D721Med (cell line): ENCODE measurements around the gene ARHGAP45.

Source experiments
- DNase-seq: peaks from one replicate; pipeline ENCODE4 v3.0.0; 2011; ENCODE audit warnings: low spot score; ENCODE audit not compliant: insufficient read length
- FAIRE-seq: peaks from 2 replicates; lab custom pipeline; 2011; peaks lifted over from hg19 to GRCh38; lab: Jason Lieb, UNC
- TF ChIP-seq, protein P1 (sequence below): IDR thresholded peaks from 2 replicates; pipeline ENCODE4 v1.5.1; 2012; ENCODE audit warnings: mild to moderate bottlenecking, control low read depth; ENCODE audit not compliant: insufficient read depth; ENCODE audit errors: missing control alignments

The ARHGAP45 gene

GRCh38 chr19:1122021-1122971 lies 55.3 kb downstream of the ARHGAP45 start:
- TF ChIP-seq, protein P1, sequence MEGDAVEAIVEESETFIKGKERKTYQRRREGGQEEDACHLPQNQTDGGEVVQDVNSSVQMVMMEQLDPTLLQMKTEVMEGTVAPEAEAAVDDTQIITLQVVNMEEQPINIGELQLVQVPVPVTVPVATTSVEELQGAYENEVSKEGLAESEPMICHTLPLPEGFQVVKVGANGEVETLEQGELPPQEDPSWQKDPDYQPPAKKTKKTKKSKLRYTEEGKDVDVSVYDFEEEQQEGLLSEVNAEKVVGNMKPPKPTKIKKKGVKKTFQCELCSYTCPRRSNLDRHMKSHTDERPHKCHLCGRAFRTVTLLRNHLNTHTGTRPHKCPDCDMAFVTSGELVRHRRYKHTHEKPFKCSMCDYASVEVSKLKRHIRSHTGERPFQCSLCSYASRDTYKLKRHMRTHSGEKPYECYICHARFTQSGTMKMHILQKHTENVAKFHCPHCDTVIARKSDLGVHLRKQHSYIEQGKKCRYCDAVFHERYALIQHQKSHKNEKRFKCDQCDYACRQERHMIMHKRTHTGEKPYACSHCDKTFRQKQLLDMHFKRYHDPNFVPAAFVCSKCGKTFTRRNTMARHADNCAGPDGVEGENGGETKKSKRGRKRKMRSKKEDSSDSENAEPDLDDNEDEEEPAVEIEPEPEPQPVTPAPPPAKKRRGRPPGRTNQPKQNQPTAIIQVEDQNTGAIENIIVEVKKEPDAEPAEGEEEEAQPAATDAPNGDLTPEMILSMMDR = no peak
- no peak for DNase-seq
- FAIRE-seq = no peak

DNA sequence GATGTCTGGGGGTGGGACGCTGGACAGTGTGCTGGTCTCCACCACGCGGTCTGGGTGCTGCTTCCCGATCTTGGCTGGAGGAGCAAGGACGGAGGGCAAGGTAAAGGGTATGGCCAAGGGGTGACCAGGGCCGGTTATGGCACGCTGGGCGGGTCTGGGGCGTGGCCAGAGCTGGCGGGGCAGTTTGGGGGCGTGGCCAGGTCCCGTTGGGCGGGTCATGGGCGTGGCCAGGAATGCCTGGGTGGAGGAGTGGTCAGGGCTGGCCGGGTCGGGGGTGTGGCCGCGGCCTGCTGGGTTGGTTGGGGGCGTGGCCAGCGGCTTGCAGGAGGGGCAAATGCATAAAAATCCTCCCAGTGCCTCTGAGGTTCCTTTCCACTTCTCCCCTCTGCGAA lies 56.0 kb downstream of the ARHGAP45 start:
- FAIRE-seq (no peak), DNase-seq (no peak)
- TF ChIP-seq, protein P1 = no peak

DNA sequence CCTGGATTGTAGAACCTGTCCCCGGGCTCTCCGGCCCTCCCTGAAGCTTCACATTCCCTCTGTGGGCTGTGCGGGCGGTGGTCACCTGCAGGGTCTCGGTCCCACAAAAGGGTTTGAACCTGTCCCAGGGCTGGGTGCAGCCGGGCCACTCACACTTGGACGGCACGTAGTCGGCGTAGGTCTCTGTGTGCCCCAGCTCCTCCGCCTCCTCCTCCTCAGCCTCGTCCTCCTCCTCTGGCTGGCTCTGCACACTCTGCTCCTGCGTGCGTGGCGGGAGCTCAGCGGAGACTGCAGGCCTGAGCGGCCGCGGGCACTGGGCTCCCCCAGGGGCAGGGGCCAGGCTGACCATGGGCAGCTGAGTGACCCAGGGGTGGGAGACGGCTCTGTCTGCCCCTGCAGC lies 56.4 kb downstream of the ARHGAP45 start:
- no peak for DNase-seq
- TF ChIP-seq, protein P1 = no peak
- FAIRE-seq = no peak

- DNase-seq = no peak
- TF ChIP-seq, protein P1 = no peak
- FAIRE-seq = no peak
Observed at GRCh38 chr19:1123885-1124677, 57.1 kb downstream of the ARHGAP45 start.

DNA sequence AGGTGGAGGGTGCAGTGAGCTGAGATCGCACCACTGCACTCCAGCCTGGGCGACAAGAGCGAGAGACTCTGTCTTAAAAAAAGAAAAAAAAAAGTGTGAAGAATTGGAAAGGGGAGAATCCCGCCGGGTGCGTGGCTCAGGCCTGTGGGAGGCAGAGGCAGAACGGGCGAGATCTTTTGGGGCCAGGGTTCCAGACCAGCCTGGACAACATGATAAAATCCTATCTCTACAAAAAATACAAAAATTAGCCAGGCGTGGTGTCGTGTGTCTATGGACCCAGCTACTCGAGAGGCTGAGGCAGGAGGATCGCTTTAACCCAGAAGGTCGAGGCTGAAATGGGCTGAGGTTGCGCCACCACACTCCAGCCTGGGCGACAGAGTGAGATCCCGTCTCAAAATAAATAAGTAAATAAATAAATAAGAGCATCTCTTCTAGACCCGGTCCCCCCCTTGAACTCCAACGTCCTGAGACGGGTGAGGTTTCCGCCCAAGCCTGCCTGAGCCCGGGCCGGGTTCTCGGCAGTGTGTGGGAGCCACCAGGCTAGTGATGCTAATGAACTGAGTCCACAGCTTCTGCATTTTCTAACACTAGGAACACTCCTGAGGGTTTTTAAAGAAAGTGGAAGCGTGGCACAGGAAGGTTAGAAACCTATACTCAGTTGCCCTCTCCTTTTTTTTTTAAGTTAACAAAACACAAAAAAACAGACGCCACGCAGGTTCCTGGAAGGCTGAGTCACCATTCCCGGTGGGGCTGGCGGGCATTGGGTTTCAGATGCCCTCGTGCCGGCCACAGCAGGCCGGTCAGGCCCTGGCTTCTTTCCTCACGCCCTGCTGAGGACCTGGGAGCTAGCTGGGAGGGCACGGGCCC lies 58.9 kb downstream of the ARHGAP45 start:
- DNase-seq (no peak), FAIRE-seq (no peak)
- TF ChIP-seq, protein P1 = no peak

DNA sequence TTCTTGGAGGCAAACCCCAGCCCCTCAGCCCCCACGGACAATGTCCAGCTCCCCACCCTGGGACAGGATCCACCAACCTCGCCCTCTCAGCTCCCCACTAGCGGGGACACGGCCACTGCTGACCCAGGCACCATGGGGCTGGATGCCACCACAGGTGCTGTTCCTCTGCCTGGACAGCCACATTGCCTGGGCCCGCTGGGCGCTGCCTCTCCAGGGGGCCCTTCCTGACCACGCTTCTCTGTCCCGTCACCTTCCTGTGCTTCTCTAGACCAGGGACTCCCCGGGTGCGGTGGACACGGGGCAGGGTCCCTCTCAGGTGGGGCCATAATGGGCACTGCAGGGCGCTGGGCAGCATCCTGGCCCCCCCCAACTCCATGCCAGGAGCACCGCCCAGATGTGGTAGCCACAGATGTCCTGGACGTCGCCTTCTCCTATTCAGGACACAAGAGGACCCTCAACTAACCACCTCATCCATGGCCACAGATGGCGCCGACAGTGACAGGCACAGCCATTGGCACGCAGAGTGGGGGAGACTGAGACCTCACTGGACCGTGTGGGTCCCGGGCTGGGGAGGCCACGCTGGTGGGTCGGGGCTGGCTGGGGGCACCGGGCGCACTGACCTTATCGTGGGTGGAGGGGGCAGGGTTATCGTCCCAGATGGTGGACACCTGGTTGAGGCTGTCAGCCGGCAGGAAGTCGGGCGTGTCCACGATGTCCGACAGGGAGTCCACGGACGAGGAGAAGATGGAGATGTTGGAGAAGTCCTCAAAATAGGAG lies 60.2 kb downstream of the ARHGAP45 start:
- FAIRE-seq = no peak
- TF ChIP-seq, protein P1 = no peak

More for the DNA sequence above, 60.2 kb downstream of the ARHGAP45 start:
- no peak for DNase-seq
